T-helper 22 cell (primary cell): ENCODE measurements around the gene MARCHF4.
"Not testable (repeated sequence)": the region's sequence is repeated elsewhere in the genome, so short reads cannot be mapped to it uniquely, and the experiment has no call there.

Source experiments
- DNase-seq: peaks from one replicate; pipeline ENCODE4 v3.0.0-alpha.2; 2020; ENCODE audit warnings: low read depth

The MARCHF4 gene

GRCh38 chr2:216392018-216392562, 19.8 kb upstream of the MARCHF4 start:
- DNase-seq: no peak

- no peak for DNase-seq
These were observed 19.1 kb upstream of the MARCHF4 start for GRCh38 chr2:216391401-216391800.

- no peak for DNase-seq
These were observed 17.3 kb upstream of the MARCHF4 start for GRCh38 chr2:216389570-216389969.

- no peak for DNase-seq
These were observed 16.0 kb upstream of the MARCHF4 start for GRCh38 chr2:216388046-216388884.

- no peak for DNase-seq
These were observed 15.0 kb upstream of the MARCHF4 start for GRCh38 chr2:216387262-216387661.

DNA sequence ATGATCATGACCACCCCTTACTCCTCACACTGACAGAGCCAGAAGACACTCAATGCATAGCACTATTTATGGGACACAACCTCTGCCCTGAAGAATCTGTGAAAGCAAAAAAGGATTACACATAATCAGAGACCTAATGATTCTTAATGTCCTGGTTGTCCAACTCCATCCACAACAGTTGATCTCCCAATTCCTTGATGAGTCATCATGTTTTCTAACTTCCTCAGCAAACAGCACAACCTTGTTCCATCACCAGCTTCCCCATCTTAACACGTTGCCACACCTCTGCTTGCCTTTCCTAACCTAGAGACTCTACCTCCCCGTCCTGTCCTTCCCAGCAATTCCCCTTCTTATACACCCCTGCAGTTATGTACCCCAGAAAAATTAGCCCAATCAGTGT, 13.2 kb upstream of the MARCHF4 start:
- no peak for DNase-seq

GRCh38 chr2:216384409-216384808, 12.1 kb upstream of the MARCHF4 start:
- not testable (repeated sequence) for DNase-seq

DNA sequence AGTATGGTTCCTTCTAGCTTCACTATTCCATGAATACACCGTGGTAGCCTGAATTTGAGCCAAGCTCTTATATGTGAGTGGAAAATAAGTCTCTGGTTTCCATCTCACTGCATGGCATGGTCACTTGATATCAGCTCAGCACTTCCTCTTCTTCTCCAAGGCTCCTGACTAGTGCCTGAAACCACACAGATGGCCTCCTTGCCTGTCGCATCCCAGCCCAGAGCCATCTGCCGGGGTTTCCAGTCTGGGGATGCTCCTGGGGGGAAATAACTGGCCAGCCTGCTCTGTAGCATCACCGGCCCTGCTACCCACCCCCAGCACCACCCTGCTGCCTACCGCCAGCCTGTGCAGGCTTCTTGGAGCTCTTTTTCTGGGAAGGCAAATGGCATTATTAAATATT, 7.7 kb upstream of the MARCHF4 start:
- no peak for DNase-seq

DNA sequence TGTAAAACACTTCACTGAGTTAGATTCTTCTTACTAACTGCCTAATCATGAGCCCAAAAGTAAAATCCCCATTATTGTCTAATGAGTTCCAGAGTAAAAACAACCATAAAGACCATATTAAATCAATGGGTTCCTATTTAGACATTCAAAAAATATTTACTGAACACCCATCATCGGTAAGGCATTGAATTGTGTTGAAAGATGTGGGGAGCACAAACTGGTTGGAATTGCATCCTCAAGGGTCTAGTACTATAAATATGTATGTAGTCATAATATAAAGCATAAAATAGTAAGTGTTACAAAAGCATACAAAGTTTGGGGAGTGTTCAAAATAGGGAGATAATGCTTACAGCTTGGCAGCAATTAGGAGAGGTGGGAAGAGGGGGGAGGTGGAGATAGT, 3.0 kb upstream of the MARCHF4 start:
- no peak for DNase-seq

DNA sequence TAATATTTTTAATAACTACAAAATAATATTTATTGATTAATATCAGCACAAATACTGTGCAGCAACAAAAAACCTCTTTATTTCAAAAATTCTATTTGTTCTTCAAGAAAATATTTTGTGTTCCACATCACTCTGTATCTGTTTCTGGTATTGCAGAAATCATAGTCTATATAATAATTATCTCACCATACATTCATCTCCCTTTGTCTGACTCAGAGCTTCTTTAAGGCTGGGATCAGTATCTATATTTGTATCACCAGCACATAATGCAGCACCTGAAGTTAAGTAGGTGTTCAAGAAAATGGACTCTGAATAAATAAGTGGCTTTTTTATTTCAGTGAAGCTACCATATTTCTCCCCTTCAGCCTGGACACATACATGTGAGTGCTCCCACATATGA, 1.6 kb upstream of the MARCHF4 start:
- no peak for DNase-seq

DNA sequence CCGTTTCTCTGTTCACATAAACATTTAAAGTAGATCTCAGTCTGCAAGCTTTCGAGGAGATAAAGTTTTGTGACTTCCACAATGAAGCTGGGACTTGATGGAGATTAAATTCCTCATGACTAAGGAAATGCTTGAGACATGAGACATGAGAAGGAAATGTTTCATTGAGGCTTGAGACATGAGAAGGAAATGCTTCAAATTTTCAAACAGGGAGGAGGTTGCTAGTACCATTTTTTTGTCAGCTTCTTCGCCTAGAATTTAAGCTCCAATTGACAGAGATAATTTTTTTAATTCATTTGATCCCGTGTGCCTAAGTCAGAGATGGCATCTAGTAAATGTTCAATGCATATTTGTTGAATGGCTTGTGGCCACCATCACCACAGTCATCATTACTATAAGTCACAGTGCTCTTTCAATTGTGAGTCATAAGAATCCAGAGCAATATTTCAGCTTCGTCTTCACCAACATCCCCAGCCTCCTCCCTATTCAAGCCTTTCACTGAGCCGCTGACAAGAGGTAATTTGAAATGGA, 543 bp upstream of the MARCHF4 start:
- DNase-seq: no peak

DNA sequence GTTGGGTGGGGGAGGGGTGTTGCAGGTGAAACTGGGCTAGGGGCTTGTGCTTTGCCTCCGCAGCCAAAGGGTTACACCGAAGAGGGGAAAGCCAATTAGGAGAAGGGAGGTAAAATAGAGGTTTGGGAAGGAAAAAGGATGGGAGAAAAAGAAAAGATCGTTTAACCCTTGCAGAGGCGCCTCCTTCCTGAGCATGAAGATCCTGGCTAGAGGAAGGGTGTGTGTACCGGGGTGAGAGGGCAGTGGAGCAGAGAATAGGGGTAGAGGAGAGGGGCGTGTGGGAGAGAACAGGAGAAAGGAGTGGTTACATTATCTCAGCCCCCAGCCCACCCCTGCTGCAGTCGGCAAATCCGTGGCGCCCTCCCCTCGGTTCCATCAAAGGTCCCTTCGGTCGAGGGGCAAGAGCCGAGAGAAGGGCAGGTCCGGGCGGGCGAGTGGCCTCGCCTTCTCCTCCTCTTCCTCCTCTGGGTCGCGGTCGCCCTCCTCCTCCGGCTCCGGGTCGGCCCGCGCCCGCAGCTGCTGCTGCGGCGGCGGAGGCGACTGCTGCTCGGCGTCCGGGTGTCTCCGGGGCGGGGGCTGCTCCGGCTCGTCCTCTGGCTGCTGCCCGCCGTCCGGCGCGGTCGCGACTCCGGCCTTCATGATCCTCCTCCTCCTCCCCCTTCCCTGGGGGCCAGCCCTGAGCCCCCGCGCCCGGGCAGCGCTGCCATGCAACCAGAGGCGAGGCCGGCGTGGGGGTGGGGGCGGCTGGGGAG, 1.1 kb downstream of the MARCHF4 start:
- no peak for DNase-seq

DNA sequence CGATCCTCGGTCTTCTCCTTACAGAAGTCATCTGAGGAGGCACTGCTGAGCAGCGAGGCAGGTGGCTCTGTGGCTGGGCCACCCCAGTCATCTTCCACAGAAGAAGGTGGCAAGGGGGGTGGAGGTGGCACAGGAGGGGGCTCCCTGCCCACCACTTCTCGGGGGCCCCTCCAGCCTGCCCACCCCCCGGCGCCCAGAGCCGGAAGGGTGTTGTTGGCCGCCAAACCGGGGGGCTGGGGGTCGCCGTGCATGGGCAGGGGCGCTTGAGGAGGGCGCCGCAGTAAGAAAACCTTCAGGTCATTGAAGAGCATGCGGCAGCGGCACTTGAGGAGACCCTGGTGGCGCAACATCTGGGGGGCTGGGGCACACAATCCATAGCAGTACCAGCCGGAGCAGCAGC, 2.5 kb downstream of the MARCHF4 start:
- no peak for DNase-seq

DNA sequence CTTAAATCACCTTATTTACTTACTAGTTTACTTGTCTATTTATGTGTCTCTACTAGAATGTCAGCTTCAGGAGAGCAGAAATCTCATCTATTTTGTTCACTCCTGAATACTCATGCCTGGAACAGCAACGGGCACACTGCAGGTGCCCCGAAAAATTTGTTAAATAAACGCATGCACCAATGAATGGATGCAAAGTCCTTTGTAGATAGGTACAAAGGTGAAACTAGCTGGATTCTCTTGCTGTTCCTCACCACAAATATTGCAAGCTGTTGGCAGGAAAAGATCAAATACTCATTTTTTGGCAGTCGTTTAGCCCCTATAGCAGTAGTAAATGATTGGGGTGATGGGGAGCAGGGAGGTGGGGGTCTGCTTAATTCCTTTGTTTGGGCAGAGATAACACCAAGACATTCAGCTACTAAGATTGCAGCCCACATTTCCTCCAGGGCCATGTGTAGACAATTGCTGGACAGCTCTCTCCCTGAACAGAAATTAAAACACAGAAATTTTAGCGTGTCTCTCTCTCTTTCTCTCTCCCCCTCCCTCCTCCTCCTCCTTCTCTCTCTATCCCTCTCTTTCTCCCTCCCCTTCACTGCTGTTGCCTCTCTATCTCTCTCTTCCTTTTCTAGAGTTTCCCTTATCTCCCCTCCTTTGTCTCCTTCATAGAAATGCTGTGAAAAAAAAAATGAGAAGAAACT, 5.4 kb downstream of the MARCHF4 start:
- no peak for DNase-seq

- DNase-seq: no peak
These were observed 6.8 kb downstream of the MARCHF4 start for GRCh38 chr2:216365518-216365917.

GRCh38 chr2:216363221-216363620, 9.1 kb downstream of the MARCHF4 start:
- no peak for DNase-seq

DNA sequence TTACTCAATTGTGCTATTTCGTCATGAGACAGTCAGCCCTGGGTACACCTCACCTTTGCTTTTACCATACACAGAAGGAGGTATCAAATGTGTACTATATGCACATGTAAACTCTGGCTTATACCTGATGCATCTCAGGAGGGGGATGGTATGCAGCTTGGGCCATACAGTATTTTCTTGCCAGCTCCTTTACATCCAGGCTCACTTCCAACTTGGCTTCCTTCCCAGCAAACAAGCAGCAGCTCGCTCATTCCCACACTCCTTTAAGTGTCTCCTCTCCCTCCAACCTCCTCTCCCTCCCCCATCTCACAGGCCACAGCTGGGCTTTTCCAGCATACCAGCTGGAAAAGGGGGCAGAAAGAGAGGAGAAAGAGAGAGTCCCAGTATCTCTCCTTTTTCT, 9.6 kb downstream of the MARCHF4 start:
- DNase-seq: no peak

DNA sequence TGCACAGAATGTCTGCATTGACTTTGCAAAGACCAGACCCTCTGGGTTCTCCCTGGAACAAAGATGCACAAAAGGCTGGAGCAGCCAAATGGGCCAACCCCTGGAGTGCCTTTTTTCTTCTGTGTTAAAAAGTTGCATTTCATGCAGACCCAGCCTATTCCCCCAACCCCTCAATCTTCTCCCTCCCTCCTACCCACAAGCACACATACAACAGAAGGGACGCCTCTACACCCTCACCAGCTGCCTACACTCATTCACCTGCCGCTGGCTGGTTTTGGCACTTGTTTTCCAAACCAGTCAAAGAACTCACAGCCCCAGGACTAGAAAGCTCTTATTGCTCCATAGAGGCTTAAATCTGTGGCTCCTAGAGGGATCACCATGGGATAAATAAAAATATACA, 16.6 kb downstream of the MARCHF4 start:
- DNase-seq: no peak

- DNase-seq: no peak
These were observed 18.0 kb downstream of the MARCHF4 start for GRCh38 chr2:216354306-216354705.

- no peak for DNase-seq
These were observed 19.5 kb downstream of the MARCHF4 start for GRCh38 chr2:216352653-216353270.

- DNase-seq: no peak
These were observed 20.9 kb downstream of the MARCHF4 start for GRCh38 chr2:216351172-216351925.
